HS-27A (cell line): ENCODE measurements around the gene NT5DC4.

ENCODE experiments used
- DNase-seq: peaks from one replicate; pipeline ENCODE4 v3.0.0-alpha.2; 2012; ENCODE audit warnings: low read depth, missing footprints

The NT5DC4 gene

DNA sequence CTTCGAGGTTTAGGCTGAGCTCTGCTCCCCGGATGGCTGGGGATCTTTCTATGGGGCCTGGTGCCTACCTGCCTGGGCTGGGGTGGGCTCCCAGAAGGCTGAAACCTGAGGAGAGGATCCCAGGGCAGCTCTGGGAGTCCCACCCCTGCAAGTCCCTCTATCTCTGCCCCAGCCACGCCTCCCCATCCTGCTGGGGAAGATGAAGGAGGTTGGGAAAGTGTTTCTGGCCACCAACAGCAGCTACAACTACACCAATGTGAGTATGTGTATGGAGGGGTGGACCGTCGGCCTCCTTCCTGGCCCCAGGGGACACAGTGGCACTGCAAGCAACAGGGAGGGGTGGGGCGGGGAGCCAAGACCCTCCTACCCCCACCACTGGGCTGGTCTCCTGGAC lies 2.7 kb downstream of the NT5DC4 start:
- DNase-seq = no peak

DNA sequence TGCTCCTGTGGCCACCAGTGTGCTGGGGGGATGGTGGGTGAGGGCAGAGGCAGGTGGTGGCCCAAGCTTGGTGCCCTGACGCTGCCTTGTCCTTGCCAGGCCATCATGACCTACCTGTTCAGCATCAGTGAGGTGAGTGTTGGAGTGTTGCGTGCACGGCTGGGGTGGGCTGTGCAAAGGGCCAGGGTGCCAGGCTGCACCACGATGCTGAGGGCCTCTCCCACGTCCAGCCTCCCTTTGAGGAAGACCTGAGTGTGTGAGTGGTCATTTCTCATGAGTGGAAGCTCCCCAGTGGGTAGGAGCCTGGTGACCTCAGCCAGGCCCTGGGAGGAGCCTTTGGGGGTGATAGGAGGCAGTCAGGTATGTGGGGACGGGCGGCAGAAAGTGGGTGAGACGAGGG lies 3.2 kb downstream of the NT5DC4 start:
- DNase-seq = no peak

DNA sequence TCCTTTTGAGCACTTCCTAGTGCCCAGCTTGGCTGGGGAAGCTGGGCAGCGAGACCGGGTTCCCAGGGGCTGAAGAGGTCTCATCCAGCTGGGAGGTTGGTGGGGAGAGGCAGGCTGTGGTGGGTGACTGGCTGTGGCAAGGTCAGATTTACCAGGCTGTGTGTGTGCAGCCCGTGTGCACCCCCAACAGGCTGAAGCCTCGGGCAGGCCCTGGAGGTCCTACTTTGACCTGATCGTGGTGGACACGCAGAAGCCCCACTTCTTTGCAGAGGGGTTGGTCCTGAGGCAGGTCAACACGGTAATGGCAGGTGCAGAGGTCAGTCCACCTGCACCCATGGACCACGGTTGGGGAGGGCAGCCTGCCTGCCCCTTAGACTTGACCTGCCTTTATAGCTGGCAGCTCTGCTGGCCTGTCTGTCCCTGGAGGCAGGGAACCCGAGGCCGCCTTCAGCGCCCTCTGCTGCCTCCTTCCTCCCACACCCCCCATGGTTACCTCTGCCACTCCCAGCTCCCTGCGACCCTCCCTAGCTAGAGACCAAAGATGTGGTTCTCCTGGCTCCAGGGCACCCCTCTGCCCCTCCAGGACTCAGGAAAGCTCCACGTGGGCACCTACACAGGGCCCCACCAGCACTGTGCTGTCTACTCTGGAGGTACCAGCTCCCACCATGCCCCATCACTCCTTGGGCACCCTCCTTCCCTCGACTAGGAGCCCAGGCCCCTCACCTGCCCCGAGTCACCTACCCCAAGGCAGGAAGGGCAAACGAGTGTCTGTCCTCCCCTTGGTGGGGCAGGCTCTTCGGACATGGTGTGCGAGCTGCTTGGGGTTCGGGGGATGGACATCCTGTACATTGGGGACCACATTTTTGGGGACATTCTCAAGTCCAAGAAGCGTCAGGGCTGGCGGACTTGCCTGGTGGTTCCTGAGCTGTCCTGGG lies 4.0 kb downstream of the NT5DC4 start:
- DNase-seq = no peak

DNA sequence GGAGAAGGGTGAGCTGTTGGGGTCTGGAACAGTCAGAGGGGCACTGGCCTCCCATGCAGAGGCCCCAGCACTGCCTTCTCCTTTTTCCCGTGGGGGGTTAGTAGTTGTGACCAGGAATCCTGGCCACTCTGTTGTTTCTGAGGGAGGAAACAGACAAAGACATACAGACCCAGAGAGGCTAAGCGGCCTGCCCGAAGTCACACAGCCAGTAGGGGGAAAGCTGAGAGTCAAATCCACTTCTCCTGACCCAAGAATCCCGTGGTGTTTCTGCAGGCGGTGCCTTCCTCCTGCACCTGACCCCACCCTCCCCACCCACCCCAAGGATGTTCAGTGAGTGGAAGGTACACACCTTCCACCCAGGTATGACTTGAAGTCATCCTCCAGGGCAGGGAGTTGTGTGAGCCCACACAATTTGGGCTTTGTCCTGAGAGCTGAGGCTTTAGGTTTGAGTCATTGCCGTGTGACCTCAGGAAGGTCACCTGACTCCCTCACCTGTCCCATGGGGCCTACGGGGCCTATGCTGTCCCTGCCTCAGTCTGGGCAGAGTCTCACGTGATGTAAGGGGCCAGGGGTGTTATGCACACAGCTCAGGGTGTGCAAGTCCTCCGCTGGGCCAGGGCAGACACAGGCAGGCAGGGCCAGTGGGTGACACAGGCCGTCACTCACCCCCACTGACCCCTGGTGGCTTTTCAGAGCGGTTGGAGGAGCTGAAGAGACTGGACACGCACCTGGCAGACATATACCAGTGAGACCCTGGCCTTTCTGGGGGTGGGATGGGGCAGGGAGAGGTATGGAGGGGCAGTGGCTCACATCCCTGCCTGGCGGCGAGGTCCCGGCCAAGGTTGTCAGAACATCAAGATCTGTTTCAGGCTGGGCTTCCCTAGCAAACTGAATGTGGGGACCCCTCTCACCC lies 5.0 kb downstream of the NT5DC4 start:
- no peak for DNase-seq

DNA sequence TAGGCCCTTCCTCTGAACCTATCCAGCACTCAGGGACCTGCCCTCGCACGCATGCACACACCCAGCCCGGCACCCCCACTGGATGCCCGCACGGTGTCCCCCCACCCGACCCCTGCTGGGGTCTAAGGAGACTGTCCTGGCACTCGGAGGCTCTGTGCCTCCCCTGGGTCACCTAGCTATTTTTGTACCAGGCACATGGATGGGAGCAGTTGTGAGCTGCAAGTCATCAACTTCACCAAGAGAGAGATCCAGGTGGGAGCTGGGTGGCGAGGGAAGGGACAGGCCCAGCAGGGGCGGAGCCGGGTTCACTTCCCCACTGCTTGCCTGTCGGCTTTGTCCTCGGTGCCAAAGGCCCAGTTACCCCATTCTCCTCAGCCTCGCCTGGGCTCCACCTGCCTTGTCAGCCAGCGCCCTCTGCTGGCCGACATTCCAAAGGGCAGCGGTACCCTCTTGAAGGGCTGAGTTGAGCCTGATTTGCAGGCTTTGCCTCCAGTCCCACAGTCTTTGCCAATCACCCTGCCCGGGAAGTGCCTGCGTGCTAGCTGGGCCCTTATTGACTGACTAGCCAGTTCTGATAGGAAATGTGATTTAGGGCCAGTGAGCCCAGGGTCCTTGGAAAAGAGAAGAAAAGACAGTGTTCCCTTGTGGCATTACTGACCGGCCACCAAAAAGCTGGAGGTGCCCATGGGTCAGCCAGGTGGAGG lies 5.8 kb downstream of the NT5DC4 start:
- peak; percentile 94 for DNase-seq

DNA sequence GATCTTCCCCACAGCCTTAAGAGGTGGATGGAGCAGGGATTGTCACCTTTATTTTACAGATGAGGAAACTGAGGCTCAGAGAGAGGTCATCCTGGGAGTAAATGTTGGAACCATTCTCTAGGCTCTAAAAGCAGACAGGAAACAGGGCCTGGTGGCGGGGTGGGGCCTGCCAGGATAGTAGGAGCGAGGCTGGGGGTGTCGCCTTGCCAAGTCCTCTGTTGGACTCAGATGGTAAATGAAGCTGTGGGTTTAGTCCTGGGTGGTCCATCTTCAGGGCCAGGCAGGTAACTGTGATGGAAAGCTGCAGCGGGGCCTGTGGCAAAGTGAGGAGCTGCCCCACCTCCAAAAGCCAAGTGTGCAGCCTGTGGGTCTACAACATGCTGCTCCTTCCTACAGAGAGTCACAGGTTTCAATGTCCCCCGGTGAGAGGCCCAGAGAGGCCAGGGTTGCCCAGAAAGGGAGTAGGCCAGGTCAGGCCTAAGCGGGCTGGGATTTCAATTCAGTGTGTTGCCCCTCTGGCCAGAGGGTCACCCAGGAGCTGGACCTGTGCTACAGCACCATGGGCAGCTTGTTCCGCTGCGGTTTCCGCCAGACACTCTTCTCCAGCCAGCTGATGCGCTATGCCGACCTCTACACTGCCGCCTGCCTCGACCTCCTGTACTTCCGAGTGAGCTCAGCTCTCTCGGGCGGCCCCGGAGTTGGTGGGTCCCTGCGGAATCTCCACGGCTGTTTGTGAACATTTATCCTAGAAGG lies 6.6 kb downstream of the NT5DC4 start:
- DNase-seq = no peak

DNA sequence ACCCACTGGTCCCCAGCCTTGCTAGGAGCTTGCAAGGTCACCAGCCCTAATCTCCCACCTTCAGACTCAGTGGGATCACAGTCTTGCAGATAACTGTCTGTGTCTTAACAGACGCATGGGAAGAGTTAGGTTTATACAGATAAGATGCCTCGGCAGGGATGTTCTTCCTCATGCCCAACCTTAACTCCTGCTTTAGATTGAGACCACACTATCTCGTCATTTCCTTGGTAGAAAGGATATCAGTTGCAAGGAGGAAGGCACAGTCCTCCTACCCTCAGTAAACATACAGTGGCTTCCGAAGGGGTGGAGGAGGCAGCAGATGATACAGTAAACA lies 7.2 kb downstream of the NT5DC4 start:
- no peak for DNase-seq

DNA sequence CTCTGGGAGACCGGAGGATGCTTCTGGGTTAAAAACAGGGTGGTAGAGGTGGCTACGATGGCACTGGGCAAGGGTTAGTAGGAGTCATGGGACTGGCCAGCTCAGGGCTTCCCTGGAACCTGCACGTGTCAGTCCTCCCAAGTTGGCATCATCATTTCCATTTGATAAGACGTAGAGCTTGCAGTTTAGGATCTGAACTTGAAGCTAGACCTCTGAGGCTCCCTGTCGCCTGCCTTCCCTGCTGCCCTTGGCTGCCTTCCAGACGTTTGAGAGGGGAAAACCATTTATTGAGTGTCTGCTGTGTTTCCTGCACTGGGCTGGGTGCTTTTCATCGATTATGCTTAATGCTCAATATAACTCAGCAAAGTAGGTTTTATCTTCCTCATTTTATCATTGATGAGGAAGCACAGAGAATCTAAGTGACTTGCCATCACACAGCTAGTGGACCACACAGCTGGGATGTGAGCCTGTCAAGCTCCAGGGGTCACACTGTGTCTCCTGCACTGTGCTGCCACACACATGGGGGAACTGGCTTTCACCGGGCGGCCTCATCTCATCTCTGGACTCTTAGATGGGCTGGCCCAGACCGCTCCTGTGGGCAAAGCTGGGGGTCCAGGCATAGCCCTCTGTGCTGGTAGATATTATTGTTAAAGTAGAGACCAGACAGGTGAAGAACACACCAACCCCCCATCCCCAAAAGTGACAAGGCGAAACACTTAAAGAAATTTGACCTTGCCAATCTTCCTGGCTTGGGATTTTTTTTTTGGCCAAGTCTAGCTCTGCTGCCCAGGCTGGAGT lies 7.8 kb downstream of the NT5DC4 start:
- no peak for DNase-seq

DNA sequence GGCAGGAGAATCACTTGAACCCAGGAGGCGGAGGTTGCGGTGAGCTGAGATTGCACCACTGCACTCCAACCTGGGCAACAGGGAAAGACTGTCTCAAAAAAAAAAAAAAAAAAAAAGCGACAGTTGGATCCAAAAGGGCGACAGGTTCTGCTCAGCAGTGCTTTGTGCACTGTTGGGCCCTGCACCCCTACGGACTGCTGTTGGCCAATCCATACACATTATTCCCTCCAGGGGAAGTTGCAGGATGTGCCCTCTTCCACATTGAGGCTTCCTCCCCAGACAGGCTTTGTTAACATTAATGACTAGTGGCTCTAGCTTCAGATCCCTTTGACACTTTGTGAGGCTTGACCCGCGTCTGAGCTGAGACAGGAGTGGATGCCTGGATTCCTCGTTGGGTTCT lies 9.4 kb downstream of the NT5DC4 start:
- DNase-seq = no peak

DNA sequence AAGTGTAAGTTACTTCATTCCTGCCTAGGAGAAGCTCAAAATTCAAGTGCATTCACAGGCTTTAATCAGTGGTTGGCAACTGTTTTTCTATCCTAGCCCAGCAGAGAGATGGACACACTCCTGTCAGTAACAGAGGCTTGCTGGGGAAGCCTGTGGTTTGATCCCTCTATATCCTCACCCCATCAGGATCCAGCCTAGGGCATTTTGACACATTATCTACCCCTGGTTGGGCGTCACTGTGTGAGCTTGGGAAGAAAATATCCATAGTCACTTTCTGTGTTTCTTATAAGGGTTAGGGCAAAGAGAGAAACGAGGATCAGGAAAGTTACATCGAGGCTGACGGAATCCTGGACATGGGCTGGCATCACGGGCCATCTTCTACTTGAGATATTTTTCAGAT lies 10.0 kb downstream of the NT5DC4 start:
- DNase-seq = no peak

DNA sequence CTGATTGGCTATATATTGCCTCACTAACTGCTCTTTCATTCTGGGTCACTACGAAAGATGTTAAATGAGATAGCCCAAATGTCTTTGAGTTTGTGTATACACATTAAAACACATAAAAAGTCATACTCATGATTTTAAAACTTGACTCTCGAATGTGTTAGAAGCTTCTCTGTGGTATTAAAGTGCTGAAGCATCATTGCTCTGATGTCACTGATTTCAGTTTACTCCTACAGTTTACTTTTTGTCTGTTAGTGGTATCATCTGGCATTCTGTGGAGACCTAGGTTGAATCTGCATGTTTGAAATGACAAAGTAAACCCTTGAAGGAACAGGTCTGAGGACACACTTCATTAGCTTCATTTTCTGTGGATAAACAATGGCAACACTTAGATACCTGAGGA lies 10.7 kb downstream of the NT5DC4 start:
- no peak for DNase-seq

DNA sequence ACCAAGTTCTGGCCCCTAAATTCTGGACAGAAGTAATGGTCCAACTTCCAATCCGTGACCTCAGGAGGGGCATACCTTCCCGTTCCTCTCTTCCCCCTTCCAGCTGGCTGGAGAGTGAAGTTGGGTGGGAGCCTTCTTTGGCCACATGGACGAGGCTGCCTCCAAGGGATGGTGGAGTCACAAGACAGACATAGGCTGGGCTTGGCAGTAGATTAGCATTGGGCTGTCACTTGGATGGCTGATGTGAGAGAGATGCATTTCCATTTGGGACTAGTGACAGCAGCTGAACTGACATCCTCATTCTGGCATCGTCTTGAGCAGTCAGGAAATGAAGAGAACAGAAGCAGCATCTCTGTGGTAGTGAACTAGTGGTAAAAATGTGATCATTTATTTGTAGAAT lies 12.6 kb downstream of the NT5DC4 start:
- DNase-seq = no peak

DNA sequence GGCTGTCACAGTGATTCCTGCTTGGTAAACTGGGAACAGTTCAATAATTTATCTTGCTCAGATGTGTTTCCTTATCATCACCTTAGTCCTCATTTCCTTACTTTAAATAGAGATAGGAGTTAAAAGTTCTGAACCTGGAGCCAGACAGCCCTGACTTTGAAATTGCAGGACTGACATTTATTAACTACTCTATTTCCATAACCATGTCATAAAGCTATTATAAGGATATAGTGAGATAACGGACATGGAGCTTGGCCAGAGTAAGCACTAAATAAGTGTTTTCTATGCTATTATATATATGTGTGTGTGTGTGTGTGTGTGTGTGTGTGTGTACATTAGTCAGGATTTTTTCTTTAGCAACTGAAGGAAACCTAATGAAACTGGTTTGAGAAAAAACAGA lies 13.1 kb downstream of the NT5DC4 start:
- DNase-seq = no peak

DNA sequence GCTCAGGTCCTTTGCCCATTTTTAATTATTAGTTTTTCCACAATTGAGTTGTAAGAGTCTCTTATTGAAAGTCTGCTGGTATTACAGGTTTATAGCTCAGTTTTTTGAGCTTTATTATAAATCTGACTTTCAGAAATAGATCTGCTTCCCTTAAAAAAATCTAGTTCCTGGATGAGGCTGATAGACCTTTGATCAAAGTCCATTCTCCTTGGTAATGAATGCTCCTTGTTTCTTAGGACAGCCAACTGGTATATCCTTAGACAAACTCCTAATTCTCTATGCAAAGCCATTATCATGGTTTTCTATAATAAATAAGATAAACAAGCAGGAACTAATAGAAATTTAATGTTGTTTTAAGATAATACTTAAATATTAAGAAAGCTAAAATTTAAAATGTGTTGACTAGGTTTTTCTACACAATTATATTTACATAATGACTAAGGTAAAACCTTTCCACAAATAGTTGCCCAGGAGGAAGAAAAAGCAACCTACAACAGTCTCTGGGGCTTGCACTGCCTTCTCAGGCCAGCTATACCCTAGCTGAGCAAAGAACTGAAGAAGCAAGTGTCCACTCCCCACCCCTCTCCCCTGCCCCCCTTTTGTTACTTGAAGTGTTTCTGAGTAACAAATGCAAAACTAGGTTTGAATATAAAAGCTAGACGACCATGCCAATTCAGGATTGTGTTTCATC lies 16.9 kb downstream of the NT5DC4 start:
- DNase-seq = no peak

DNA sequence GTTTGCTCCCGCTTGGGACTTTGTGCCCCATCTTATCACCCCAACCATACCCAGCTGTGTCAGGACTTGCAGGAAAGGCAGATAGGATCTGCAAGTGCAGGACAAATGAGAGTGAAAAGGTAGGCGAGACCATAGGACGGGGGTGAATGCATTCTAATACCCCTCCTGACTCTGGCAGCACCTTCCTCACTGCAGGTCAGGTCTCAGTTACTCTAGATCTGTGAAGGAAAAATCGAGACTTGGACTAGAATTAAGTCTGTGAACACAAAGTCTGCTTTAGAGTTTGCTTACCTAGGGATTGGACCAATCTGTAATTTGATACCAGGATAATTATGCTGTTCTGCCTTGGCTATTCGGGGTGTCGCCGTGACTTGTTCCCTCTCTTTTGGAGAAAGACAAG lies 19.7 kb downstream of the NT5DC4 start:
- DNase-seq = no peak

DNA sequence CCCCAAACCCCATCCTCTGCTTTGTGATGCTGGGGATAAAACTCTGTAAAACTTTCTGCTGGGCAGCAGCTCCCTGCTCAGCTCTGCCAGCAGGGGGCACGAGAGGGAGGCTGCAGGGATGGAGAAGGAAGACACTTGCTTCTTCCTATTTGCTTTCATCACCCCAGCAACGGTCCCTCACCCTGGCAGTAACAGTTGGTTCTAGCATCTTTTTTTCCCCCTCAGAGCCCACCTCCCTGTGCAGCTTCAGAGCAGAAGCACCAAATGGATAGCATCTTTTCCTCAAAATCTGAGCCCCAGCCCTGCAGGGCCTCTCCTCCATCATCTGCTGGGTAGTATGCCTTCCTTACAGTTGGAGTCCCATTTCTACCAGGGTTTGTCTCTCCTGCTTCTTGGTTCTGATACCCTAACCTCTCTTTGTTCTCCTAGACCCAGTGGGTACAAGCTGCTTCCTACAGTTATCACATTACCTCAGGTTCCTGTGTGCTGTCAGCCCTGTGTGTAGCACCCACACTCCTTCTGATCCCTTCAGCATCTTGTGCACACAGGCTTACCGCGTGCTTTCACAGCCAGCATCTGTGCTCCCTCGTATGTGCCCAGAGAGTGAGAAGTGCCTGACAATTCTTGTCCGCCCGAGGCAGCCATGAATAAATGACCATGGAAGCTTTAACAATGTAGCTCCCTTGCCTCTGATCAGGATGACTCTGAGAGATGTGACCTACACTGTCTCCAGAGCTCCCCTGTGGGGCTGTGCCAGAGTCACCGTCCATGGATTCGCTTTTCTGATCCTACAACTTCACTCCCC lies 29.1 kb downstream of the NT5DC4 start:
- peak; percentile 57 for DNase-seq

DNA sequence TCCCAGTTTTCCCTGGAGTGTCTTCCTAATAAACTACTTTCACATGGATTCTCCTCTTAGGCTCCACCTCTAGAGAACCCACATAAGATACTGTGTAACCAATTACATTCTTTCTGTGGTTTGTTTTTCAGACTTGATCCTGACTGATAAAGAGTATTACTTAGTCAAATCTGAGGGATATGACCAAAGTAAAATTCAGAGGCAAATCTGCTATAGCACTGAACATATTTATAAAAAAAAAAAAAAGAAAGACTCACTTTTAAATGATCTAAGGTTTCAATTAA lies 29.7 kb downstream of the NT5DC4 start:
- no peak for DNase-seq

DNA sequence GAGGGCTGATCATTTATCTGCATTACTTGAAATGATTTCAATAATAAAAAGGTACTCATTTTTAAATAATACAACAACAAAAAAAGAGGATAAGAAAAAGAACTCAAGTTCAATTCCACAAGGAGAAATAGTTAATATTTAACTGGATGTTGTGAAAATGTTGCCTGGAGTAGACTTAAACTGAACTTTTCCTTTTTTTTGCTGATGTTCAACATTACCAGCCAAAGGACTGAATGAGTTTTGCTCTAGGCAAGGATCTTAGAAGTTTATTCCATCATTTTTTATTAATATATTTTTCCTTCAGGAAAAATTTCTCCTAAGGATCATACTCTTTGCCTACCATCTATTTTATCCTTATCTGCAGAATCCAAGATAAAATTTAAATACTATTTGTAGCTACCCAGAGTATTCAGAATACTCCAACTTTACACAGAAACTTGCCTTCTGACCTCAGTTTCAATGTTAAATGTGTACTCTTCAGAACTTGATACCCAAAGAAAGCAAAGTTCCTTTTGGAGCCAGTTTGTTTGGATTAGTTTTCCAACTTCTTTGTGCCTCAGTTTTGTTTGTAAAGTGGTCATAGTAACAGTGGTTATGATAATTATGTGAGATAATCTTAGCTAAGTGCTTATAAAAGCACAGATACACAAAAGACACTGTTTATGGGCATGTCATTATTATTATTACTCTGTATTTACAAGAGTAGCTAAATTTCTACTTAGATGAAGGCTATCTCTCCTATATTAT lies 30.8 kb downstream of the NT5DC4 start:
- DNase-seq = no peak

DNA sequence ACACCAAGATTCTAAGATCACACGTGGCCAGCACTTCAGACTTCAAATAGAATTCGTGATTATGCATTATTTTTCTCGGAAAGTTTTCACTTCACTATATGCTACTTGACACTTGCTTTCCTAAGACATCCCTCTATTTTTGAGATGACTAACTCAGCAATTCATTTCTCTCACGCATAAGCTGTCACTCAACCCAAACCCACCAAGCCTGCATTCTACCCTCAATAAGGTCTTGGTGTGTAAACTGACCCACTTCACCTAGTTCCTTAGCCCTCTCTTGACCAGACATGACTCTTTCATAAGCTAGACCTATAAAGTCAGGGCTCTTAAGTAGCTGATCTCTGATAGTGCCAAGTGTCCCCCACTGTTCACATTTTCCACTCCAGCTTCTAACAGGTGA lies 31.8 kb downstream of the NT5DC4 start:
- no peak for DNase-seq
